ENCODE results near the gene OR8H2. TPM values are rescaled to one million over a fixed set of nuclear protein-coding genes. Genes with fewer than 3 reads are reported as not detected.

The OR8H2 gene
- total RNA-seq, 1 experiment from 2014 or later, result not detected

Other genes with a start within 250 kb of the OR8H2 start
- not detected in 2 replicates for gene TRIM51, start 220.4 kb upstream of the OR8H2 start, total RNA-seq (2021)
- gene OR5W2, start 189.1 kb upstream of the OR8H2 start, total RNA-seq (2021), result not detected in 2 replicates
- gene OR5I1, start 167.3 kb upstream of the OR8H2 start, total RNA-seq (2021), result not detected in 2 replicates
- gene OR10AG1, start 133.7 kb upstream of the OR8H2 start, total RNA-seq (2021), result not detected in 2 replicates
- not detected in 2 replicates for gene OR5F1, start 109.1 kb upstream of the OR8H2 start, total RNA-seq (2021)
- not detected in 2 replicates for gene OR5AS1, start 76.0 kb upstream of the OR8H2 start, total RNA-seq (2021)
- gene OR8I2, start 10.4 kb upstream of the OR8H2 start, total RNA-seq (2021), result not detected in 2 replicates
- gene OR8H3, start 18.7 kb downstream of the OR8H2 start, total RNA-seq (2021), result not detected in 2 replicates
- not detected in 2 replicates for gene OR8J3, start 36.5 kb downstream of the OR8H2 start, total RNA-seq (2021)
- gene OR8K5, start 56.6 kb downstream of the OR8H2 start, total RNA-seq (2021), result not detected in 2 replicates
- not detected in 2 replicates for gene OR5J2, start 72.9 kb downstream of the OR8H2 start, total RNA-seq (2021)
- not detected in 2 replicates for gene OR5T2, start 130.6 kb downstream of the OR8H2 start, total RNA-seq (2021)
- gene OR5T3, start 148.6 kb downstream of the OR8H2 start, total RNA-seq (2021), result not detected in 2 replicates
- not detected in 2 replicates for gene OR5T1, start 170.5 kb downstream of the OR8H2 start, total RNA-seq (2021)
- gene OR8H1, start 188.6 kb downstream of the OR8H2 start, total RNA-seq (2021), result not detected in 2 replicates
- gene OR8K3, start 211.5 kb downstream of the OR8H2 start, total RNA-seq (2021), result not detected in 2 replicates
- not detected in 2 replicates for gene OR8K1, start 242.4 kb downstream of the OR8H2 start, total RNA-seq (2021)